DMS 273 (cell line): ENCODE measurements around the gene UBE2E1.
A peak's percentile ranks its signal among the peaks of the same experiment; 100 is the strongest.
"Not testable (repeated sequence)": the region's sequence is repeated elsewhere in the genome, so short reads cannot be mapped to it uniquely, and the experiment has no call there.

Source experiments
- DNase-seq: peaks from one replicate; lab custom pipeline; 2025; ENCODE audit not compliant: unreplicated experiment; lab: John Stamatoyannopoulos, UW

UBE2E1 gene

DNA sequence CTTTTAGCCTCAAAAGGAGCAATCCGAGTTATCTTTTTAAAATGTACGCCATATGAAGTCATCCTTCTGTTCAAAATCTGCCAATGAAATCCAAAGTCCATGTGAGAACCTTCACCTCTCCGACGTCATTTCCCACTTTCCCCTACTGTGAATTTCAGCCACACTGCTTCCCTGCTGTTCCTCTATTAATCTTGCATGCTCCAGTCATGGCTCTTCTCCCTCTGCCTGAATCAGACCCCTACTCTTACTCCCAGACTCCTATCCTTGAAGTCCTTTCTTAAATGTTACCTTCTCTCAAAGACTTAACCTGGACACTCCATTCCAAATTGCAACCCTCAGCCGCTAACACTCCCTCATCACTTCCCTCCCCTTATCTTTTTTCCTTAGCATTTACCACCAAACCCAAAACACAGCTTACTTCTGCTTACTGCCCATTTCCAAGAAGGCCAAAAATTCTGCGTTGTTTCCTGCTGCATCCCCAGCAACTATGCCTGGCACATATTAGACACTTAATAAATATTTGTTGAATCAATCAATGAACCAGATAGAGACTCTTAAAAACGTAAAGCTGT is 109.9 kb downstream of the UBE2E1 start:
- peak; percentile 22 for DNase-seq

DNA sequence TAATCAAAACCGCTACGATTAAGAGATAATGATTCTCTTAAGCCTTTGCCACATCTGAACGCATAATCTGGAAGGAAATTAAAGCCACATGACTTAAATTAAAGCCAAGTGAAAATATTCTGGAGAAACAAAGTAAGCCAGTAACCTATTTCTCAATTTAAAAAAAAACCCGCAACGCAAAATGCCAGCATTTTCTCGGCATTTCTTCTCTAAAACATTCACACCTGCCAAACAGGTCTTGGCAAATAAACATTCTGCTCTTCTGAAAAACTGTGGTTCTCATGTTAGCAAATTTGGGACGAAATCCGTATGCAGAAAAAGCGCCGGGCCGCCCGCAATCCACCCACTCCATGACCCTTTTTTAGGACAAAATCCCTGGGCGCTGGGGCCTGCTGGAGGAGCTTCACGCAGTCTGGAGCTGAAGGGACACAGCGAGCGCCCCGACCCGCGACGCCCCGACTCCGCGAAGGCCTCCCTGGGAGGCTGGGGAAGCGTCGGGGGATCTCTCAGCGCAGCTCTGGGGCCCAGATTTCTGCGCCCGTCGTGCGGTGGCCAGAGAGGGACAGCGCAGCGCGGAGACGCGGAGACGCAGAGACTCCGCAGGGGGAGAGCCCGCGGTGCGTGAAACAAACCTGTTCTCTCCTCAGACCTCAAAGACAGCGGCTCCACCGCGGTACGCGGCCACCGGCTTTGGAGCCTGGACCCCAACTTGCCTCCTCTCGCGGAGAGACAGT is 110.6 kb downstream of the UBE2E1 start:
- no peak for DNase-seq

DNA sequence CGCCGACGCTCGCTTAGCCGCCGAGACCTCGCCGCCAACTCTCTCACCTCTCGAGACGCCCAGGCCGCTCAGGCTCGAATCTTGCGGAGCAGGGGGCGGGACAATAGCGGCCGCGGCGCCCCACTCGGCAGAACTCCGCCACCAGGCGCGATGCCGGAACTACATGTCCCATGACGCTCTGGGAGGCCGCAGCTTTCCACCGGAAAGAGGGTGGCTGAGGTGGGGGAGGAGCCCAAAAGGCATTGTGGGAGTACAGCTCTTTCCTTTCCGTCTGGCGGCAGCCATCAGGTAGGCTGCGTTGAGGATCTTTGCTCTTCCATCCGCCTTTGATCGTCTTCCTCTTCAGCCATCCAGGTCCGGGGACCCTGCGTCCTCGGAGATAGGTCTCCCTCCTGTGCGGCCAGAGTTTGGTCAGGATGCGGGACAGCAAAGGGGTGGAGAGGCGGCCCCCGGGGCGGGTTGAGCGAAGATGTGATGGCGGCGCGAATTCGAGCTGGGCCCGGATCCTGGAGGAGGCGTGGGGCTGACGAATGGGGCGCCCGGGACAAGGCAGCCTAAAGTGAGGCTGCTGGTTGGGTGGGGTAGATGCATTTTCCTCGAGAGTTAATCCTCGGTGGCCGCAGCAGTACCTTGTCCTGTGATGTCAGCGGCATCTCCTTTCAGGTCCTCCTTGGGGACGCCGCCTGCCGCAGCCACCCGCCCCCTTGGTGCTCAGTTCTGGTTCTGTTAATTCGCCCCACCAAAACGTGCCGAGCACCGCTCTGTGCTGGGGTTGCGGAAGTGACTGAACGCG is 111.3 kb downstream of the UBE2E1 start, which contains the start of the genes NKIRAS1 and RPL15:
NKIRAS1 (minus strand) TSS at position 105 of the 793 bp plus-strand sequence. CDS start 6,086 bp downstream, outside the sequence.
RPL15 (plus strand) TSS at position 247 of the 793 bp plus-strand sequence. CDS start 728 bp downstream, outside the sequence.
- DNase-seq, result peak; percentile 97

DNA sequence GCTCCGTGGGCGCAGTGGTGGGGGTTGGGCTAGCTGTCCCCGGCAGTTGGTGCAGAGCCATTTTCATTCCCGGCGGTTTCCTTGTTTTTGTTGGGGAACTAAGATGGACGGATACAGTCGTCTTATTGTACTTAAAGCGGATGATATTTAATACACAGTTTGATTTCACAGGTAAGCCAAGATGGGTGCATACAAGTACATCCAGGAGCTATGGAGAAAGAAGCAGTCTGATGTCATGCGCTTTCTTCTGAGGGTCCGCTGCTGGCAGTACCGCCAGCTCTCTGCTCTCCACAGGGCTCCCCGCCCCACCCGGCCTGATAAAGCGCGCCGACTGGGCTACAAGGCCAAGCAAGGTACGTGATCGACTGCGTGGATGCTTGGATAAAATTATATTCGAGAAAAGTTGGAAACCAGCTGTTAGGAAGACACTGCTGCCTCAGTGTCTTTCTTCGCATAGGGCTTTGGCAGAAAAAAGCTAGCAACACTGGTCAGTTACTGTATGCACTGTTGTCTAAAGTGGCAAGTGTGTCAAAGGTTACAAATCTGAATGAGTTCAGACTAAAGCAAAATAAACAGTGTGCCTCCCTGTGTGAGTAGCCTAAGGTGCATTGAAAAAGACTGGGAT is 112.0 kb downstream of the UBE2E1 start:
- DNase-seq, result peak; percentile 65

DNA sequence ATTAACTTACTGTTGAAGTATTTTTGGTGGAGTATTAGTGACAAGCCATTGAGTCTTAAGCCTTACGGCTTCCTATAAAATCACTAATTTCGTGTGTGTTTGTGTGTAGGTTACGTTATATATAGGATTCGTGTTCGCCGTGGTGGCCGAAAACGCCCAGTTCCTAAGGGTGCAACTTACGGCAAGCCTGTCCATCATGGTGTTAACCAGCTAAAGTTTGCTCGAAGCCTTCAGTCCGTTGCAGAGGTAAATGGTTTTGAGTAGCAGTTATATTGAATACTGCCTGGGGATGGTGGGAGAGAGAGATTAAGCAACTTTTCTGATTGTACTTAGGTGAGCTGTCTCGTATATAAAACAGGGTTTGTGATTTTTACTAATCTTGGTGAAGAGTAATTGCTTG is 112.6 kb downstream of the UBE2E1 start:
- not testable (repeated sequence) for DNase-seq

DNA sequence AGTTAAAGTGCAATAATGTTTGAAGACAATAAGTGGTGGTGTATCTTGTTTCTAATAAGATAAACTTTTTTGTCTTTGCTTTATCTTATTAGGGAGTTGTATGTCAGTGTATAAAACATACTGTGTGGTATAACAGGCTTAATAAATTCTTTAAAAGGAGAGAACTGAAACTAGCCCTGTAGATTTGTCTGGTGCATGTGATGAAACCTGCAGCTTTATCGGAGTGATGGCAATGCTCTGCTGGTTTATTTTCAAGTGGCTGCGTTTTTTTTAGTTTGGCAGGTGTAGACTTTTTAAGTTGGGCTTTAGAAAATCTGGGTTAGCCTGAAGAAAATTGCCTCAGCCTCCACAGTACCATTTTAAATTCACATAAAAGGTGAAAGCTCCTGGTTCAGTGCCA is 113.9 kb downstream of the UBE2E1 start:
- no peak for DNase-seq

DNA sequence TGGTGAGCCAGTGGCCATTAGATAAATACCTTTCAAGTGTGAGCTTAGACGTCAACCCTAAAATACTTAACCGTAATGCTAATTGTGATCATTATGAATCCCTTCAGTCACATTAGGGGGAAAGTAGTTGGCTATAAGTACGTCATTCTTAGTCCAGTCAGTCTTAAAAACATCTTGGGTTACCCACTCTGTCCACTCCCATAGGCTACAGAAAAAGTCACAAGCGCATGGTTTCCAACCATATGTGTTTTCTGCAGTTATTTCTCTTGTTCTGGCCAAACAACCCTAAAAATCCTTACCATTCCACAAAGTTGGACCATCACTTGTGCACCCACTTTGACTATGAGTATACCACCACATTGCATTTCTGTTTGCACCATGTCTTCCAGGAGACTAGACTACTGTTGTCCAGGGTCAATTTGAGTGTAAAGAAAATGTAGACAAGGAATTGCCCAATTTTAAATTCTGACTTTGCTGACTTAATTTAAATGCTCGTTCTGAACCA is 114.4 kb downstream of the UBE2E1 start:
- peak; percentile 25 for DNase-seq

DNA sequence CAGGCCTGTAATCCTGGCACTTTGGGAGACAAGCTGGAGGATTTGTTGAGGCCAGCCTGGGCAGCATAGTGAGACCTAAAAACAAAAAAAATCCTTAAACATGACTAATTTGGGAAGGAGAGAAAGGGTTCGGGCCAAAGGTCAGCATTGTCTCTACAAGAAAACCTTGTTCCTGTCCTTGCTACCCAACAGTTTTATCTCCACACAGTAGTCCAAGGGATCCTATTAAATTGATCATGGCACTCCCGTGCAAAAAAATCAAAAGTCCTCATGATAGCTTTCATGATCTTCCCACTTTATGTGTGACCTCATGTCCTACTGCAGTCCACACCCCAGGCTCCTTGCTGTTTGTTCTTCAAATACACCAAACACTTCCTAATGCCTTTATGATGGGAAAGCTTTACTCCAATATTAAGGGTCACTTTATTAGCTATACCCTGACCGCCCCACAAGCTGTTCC is 115.3 kb downstream of the UBE2E1 start:
- DNase-seq, result peak; percentile 60

DNA sequence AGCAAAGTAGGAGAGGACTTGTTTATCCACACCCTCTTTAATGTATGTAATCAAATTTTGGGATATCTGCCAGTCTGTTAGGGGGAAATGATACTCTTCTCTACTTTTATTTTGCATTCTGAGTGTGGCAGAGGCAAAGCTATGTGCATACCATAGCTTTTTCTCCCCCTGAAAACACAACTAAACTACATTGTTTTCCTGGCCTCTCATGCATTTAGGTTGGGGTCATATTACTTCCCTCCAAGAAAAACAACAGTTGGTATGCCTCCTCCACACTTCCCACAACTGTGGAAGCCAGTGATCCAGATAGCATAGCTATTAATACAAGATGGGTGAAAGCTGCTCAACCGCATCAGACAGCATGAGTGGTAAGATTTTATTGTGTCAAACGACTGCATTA is 118.0 kb downstream of the UBE2E1 start:
- peak; percentile 80 for DNase-seq

DNA sequence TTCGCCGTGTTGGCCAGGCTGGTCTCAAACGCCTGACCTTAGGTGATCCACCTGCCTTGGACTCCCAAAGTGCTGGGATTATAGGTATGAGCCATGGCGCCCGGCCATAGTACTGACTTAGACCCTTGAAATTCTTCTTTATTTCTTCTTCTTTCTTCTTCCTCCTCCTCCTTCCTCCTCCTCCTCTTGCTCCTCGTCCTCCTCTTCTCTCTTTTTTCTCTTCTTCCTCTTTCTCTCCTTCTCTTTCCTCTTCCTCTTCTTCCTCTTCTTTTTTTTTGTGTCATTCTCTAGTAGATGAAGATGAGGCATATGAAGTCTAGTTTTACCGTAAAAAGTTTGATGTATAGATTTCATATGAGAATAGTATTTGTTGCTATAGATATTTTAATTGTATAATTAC is 120.5 kb downstream of the UBE2E1 start:
- DNase-seq, result no peak

DNA sequence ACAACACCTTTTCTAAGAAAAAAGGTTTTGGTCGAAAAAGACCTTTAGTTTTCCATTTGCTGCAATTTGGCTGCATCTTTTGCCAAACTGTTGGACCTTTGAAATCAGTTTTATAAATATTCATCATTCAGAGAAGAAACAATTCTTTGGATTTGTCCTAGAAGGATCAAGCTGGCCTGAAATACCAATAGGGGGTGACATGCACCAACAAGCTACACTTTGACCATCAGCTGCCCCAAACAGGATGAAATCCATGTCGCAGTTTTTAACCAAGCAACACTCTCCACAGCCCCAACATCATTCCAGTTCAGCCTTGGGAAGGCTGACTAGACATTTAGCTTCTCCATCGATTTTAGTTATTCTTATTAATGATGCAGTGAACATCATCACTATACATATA is 121.0 kb downstream of the UBE2E1 start:
- peak; percentile 5 for DNase-seq

DNA sequence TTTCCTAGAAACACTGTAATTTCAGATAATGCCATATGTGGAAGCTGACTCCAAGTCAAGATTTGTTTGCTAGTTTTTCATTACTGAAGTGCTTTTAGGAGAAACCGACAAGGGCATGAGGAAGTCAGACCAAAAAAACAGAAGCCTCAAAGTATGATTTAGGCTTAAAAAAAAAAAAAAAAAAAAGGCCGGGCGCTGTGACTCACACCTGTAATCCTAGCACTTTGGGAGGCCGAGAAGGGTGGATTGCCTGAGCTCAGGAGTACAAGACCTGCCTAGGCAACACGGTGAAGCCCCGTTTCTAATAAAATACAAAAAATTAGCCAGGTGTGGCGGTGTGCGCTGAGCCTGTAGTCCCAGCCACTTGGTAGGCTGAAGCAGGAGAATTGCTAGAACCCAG is 122.8 kb downstream of the UBE2E1 start:
- no peak for DNase-seq

DNA sequence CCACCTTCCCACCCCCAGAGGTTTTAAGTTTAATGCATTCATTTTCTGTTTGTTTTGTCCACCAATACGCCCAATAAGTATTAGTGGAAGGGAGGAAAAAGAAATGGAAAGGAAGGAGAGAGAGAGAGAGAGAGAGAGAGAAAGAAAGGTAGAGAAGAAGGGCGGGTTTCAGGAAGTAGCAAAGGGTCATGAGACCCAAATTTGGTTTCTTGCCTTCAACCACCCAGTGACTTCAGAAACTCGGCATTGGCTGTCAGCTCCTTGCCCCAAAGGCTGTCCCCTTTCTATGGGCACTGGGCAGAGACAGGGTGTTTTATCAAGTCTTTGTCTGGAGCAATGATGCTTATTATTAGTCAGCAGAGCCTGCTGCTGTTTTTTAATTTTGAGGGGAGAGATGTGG is 125.8 kb downstream of the UBE2E1 start:
- DNase-seq, result no peak

DNA sequence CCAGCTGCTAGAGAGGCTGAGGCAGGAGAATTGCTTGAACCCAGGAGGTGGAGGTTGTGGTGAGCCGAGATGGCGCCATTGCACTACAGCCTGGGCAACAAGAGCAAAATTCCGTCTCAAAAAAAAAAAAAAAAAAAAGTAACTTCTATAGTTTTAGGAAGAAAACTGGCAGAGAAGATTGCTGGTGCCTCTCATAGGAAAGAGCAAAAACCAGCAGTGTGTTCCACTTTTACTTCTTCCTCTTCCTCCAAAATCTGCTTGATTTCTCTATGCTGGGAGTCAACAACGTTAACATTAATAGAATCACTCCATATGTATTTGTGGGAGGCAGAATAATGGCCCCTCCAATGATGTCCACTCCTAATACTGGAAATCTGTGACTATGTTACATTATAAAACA is 126.8 kb downstream of the UBE2E1 start:
- DNase-seq, result no peak

DNA sequence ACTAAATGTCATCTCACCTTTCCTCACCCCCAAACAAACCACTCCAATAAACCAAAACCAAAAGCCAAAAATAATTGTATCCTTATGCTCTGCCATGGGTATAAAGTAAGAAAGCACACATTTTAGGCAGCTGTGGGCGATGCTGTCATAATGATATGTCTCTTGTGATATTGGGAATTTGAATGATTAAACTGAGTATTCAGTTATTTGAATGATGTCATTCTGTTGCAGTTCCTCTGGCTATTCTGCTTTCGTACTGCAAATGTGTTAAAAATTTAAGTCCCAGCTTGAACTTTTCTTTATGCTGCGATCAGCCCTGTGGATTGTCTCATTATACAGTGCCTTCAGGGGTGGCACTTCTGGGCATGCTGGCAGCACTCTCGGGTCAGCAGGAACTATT is 128.5 kb downstream of the UBE2E1 start:
- DNase-seq, result no peak

DNA sequence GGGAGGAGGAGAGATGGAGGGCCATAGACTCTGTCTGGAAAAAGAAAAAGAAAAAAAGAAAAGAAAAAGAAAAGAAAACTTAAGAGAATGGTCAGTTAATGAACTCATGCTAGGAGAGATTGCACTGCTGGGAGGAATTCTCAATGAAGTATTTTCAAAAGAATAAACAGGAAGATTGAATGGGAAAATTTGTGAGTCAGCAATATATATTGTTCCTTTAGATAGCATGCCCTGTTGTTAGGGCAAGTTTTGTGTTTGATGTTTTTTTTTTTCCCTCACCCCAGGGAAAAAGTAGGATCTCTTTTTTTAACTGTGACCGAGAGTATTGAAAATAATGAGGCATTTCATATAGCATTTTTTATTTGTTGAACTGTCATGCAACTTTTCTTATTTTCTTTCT is 131.5 kb downstream of the UBE2E1 start:
- no peak for DNase-seq

DNA sequence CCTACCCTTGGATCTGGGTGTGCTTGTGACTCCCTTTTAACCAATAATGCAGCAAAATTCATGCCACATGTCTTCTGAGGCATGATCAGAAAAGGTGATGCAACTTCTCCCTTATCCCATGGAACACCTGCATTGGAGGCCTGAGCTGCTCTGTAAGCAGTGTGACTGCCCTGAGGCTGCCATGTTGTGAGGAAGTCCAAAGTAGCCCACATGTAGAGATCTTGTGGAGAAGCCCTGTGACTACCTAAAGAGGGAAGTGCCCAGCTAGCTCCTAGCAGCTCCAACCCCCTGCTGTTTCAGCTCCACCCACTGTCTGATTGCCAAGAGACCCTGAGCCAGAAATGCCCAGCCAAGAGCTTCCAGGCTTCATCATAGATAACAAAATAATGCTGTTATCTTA is 132.9 kb downstream of the UBE2E1 start:
- DNase-seq, result peak; percentile 14

DNA sequence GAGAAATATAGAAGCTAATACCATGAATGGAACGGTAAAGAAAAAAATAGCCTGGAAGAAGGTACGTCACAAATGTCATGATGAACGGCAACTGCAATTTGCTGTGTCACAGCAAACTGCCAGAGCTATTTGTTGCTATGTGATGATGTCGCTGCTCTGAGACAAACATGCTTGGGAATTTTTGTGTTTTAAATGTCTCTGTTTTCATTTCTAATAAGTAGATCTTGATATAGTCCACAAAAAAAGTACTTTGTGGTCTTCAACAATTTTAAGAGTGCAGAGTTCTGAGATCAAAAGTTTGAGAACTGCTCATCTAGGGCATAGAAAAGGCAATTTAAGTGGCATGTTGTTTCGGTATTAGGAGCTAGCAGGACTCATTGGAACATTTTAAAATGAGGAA is 135.0 kb downstream of the UBE2E1 start:
- DNase-seq, result no peak
